ENCODE data around the gene AKAP3.

DNA sequence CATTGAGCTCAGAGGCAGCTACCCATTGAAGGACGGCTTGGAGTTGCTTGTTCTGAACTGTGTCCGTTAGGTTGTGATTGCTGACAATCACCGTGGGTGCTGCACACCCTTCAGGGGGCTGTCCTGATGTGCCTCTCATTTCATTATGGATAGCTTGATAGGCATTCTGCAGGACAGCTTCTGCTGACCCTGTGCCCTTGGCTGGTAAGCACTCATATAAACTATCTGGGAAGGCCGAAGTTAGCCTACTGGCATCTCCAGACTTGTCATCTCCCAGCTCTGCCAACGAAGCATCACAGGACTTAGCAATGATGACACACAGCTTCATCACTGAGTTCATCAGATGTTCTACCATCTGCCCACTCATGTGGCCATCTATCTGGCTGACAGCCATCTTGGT lies 22.3 kb downstream of the AKAP3 start:
- TF ChIP-seq, protein P1, sequence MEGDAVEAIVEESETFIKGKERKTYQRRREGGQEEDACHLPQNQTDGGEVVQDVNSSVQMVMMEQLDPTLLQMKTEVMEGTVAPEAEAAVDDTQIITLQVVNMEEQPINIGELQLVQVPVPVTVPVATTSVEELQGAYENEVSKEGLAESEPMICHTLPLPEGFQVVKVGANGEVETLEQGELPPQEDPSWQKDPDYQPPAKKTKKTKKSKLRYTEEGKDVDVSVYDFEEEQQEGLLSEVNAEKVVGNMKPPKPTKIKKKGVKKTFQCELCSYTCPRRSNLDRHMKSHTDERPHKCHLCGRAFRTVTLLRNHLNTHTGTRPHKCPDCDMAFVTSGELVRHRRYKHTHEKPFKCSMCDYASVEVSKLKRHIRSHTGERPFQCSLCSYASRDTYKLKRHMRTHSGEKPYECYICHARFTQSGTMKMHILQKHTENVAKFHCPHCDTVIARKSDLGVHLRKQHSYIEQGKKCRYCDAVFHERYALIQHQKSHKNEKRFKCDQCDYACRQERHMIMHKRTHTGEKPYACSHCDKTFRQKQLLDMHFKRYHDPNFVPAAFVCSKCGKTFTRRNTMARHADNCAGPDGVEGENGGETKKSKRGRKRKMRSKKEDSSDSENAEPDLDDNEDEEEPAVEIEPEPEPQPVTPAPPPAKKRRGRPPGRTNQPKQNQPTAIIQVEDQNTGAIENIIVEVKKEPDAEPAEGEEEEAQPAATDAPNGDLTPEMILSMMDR (conservative IDR thresholded peaks at IDR 0.05 in 1 of 2, IDR thresholded peaks at IDR 0.05 in 1 of 2; ENCODE audit: extremely low read depth in 1 of 2, insufficient read depth in 1 of 2, low read depth in 1 of 2, low read length in 2 of 2): no peak
- no peak for TF ChIP-seq EZH2 (IDR thresholded peaks at IDR 0.05; ENCODE audit: borderline replicate concordance, low read length)
